SK-N-SH (cell line): ENCODE data around the gene SLFN11.

Experiments
- CTCF ChIP-seq: fragments of 200-600 bp; sonication (generic); IDR thresholded peaks from 2 replicates; pipeline ENCODE4 v1.6.1; 2017; ENCODE audit warnings: antibody characterized with exemption, mild to moderate bottlenecking, moderate library complexity
- EZH2phosphoT487 ChIP-seq: fragments of 200-600 bp; sonication (generic); IDR thresholded peaks from 2 replicates; pipeline ENCODE4 v1.6.1; 2017; ENCODE audit warnings: low read depth, mixed run types, mild to moderate bottlenecking, antibody characterized with exemption, moderate library complexity, borderline replicate concordance
- YY1 ChIP-seq: IDR thresholded peaks from 2 replicates; pipeline ENCODE4 v1.4.0; 2012; ENCODE audit warnings: low read depth, mild to moderate bottlenecking

DNA sequence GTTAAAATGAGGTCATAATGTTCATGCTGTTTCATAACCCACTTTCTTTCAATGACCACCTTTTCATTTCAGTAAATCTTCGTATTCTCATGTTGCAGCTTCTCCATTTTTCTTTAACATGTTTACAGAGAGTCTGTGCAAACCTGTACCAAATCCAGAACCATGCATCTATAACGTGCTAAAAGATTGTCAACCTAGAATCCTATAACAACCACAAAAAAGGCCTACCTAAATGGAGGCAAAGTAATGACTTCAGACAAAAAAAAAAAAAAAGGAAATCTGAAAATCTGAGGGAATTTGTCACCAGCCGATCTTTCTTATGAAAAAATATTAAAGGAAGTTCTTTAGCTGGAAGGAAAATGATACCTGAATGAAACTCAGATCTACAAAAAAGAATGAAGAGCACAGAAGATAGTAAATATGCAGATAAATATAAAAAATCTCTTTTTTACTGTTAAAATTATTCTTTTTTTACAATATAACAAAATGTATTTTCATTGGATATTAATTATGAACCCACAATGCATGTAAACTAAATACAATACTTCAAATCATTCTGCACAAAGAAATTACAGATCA, 1.4 kb upstream of the SLFN11 start:
- TF ChIP-seq EZH2phosphoT487 (no peak), CTCF (no peak), YY1 (no peak)
